ENCODE data around the gene TNIK.

GRCh38 chr3:171504376-171504775 is 44.2 kb upstream of the TNIK start:
- no peak for TF ChIP-seq POLR2AphosphoS5 (IDR thresholded peaks at IDR 0.05; ENCODE audit: low read depth, low read length)
- TF ChIP-seq POLR2A (IDR thresholded peaks at IDR 0.05; ENCODE audit: low read depth, low read length) = no peak

Data from GM12892 (cell line).